BJ (cell line): Measurements from ENCODE around the gene SLC10A3. TPM values are rescaled to one million over a fixed set of nuclear protein-coding genes. Genes with fewer than 3 reads are reported as not detected.

ENCODE experiments used
- CTCF ChIA-PET: fragments of 350-600 bp; formaldehyde crosslinking; extraction: SDS; loops from one replicate; lab custom pipeline; 2021; ENCODE audit warnings: antibody characterized with exemption, inconsistent platforms; lab: Yijun Ruan, JAX
- POLR2A ChIA-PET: fragments of 300-600 bp; sonication (Branson Sonifier 250); formaldehyde crosslinking; extraction: SDS; loops from one replicate; lab custom pipeline; 2021; ENCODE audit warnings: antibody characterized with exemption; lab: Charles Lee
- DNase-seq: peaks from one replicate; pipeline ENCODE4 v3.0.0-alpha.2; 2011; ENCODE audit warnings: low read depth
- H3K27me3 ChIP-seq: 2 replicates; pipeline ENCODE4 v1.6.0; 2011; ENCODE audit warnings: low read length; ENCODE audit not compliant: control insufficient read depth, insufficient read depth
- H3K36me3 ChIP-seq: 2 replicates; pipeline ENCODE4 v1.5.1; 2011; ENCODE audit warnings: low read length; ENCODE audit not compliant: control insufficient read depth, insufficient read depth
- H3K4me3 ChIP-seq: 2 replicates; pipeline ENCODE4 v1.5.1; 2011; ENCODE audit warnings: low read depth, mild to moderate bottlenecking, control low read depth, low read length
- CTCF ChIP-seq: IDR thresholded peaks from 2 replicates; pipeline ENCODE4 v1.5.1; 2011; ENCODE audit warnings: low read depth, mild to moderate bottlenecking, control low read depth, inconsistent platforms, low read length, moderate library complexity; ENCODE audit not compliant: insufficient read depth
- polyA plus RNA-seq: library from polyadenylated mRNA; depleted of rRNA; stranded (reverse); fragments of >200 nt; gene quantifications from 2 replicates; pipeline ENCODE4 v1.2.3, GENCODE V29; 2011

SLC10A3 gene
- polyA plus RNA-seq, 1 experiment, result 45.6 TPM

DNA sequence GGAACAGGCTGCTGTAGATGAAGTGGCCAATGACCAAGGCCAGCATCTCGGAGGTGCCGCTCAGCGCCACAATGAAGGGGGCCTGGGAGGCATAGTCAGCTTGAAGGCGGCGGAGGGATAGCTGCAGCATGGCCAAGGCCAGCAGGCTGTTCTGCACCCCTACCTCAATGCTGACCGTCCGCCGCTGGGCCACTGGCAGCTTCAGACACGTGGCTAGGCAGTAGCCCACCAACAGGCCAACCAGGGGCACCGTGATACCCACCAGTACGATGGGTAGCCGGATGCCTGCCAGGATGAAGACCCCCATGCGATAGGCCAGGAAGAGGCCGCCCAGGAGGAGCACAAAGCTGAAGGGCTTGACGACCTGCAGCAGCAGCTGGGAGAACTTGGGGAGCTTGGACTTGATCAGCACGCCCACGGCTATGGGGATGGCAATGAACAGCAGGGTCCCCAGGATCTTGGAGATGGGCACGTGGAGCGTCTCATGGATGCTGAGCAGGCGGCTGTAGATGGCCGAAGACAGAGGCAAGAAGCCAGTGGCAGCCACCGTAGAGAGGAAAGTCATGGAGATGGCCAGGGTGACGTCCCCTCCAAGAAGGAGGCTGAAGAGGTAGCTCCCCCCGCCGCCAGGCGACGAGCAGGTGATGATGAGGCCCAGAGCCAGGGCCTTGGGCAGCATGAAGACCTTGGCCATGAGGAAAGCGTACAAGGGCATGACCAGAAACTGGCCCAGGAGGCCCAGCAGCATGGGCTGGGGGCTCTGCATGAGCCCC is 2.7 kb downstream of the SLC10A3 start:
- H3K36me3 ChIP-seq, result peaks cover 8% of the 10 kb centered on the region
- H3K4me3 ChIP-seq, result no peak overlapping the region
- H3K27me3 ChIP-seq, result no peaks in the 10 kb centered on the region
- POLR2A ChIA-PET, result interaction anchor here (0.5 kb wide), 1 partner anchor 9 kb away, joined by 3 read pairs; no protein-coding TSS in a partner anchor
- DNase-seq, result no peak
- no peak for TF ChIP-seq CTCF
- CTCF ChIA-PET, result no interaction called here

GRCh38 chrX:154486396-154487207 is 3.8 kb downstream of the SLC10A3 start, which contains the start of gene UBL4A:
UBL4A (minus strand) TSS chrX:154486615; CDS start chrX:154486584, 31 bp downstream.
- Histone ChIP-seq H3K36me3 (peaks cover 8% of the 10 kb centered on the region), H3K27me3 (no peaks in the 10 kb centered on the region), H3K4me3 (peak within 1 kb of the TSS; percentile 57)
- CTCF ChIA-PET, result interaction anchor here (0.7 kb wide), 1 partner anchor 12 kb away, joined by 3 read pairs; no protein-coding TSS in a partner anchor
- TF ChIP-seq CTCF, result no peak
- POLR2A ChIA-PET, result no interaction called here
- no peak for DNase-seq

GRCh38 chrX:154486052-154486395 is 4.4 kb downstream of the SLC10A3 start:
- ChIA-PET CTCF (no interaction called here), POLR2A (no interaction called here)
- no peak for TF ChIP-seq CTCF
- peak overlapping the region; percentile 57 for H3K4me3 ChIP-seq
- H3K36me3 ChIP-seq, result peaks cover 8% of the 10 kb centered on the region
- DNase-seq, result no peak
- H3K27me3 ChIP-seq, result no peaks in the 10 kb centered on the region

- TF ChIP-seq CTCF, result no peak
- DNase-seq, result no peak
These were observed 5.0 kb downstream of the SLC10A3 start for GRCh38 chrX:154485150-154486051.

More at GRCh38 chrX:154485150-154486051, 5.0 kb downstream of the SLC10A3 start:
- Histone ChIP-seq H3K4me3 (peak overlapping the region; percentile 57), H3K36me3 (peaks cover 8% of the 10 kb centered on the region), H3K27me3 (no peaks in the 10 kb centered on the region)
- CTCF ChIA-PET, result interaction anchor here (1.0 kb wide), 1 partner anchor 86 kb away, joined by 3 read pairs; no protein-coding TSS in a partner anchor
- POLR2A ChIA-PET, result no interaction called here
